HG03521 (cell line): ENCODE data around the gene ELK4.

Experiments
- ATAC-seq: cut with Tn5 transposase; IDR thresholded peaks from one replicate; pipeline ENCODE4 v1.9.1; 2021; ENCODE audit warnings: mild to moderate bottlenecking, moderate library complexity; ENCODE audit not compliant: unreplicated experiment

ELK4 gene

DNA sequence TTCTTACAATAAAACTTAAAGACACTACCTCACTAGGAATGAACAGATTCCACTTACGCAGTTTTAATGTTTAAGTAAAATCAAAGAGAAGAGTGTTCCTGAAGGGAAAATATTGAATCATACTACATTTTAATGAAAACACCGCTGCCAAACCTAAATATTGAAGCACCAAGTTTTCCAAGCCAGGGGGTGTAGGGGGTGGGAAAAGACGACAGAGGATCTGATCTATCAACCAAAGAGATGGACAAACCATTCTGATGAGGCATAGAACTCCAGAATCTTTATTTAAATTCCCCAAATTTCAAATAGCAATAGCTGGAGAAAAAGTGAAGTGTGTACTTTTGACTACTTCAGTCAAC is 1.2 kb downstream of the ELK4 start:
- ATAC-seq = no peak

DNA sequence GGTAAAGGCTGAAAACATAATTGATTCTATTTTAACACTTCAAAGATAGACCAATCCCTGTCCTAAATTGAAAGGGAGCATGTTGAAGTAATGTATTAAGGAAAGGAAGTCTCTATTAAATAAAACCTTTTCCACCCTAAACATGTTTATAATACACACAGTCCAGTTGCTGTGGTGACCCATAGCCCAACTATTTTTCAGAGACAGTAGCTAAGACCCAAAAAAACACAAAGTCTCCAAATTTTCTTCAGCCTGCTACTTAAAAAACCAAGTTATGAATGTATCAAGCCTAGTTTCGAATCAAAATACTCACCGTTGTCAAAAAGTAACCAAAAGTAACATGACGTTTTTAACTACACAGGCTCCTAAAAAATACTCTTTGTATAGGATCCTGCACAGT is 1.6 kb downstream of the ELK4 start:
- ATAC-seq = no peak

- ATAC-seq = no peak
Measured at GRCh38 chr1:205629751-205630150, 2.1 kb downstream of the ELK4 start.

- no peak for ATAC-seq
Measured at GRCh38 chr1:205627956-205628355, 3.9 kb downstream of the ELK4 start.

DNA sequence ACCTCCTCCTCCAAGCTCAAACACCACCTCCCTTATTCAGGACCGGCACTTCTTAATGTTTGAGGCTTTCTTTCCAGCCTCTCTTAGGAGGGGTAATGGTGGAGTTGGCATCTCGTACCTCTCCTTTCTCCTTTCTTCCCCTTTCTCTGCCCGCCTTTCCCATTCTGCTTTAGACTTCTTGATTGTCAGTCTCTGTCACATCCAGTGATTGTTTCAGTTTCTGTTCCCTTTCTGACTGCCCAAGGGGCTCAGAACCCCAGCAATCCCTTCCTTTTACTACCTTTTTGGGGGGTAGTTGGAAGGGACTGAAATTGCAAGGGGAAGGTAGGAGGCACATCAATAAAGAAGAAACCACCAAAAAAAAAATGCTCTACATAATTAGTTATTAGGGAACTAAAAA is 5.6 kb downstream of the ELK4 start:
- no peak for ATAC-seq

DNA sequence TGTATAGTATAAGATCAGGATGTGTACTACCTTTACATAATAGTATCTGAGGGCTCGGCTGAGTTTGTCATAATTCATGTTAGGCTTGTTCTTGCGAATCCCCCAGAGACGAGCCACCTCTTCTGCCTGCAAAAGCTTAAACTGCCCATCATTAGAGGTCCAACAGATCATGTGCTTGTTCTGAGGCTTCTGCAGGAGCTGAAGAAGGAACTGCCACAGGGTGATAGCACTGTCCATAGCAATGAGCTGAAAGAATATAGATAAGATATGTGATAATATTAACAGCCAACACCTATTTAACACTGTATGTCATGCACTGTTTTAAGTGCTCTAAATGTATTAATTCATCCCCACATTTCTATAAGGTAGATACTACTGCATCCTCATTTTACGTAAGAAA is 8.2 kb downstream of the ELK4 start:
- no peak for ATAC-seq

DNA sequence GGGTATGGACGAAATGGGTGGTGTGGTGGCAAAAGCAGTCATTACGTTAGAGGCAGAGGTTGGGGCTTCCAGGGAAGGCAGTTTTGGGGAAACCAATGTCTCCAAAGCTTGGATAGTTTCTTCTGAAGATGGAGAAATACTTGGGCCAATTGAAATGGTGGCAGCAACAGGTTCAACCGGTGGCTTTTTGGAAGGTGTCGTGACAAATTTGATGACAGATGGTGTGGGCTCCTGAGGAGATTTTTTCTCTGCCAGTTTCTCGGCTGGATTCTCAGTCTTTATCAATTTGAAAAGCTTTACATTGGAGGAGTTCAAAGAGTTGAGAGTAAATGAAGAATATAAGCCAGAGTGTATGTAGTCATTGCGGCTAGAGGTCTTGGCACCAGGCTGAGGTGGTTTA is 11.5 kb downstream of the ELK4 start:
- ATAC-seq = no peak

- no peak for ATAC-seq
Measured at GRCh38 chr1:205619376-205619775, 12.4 kb downstream of the ELK4 start.

DNA sequence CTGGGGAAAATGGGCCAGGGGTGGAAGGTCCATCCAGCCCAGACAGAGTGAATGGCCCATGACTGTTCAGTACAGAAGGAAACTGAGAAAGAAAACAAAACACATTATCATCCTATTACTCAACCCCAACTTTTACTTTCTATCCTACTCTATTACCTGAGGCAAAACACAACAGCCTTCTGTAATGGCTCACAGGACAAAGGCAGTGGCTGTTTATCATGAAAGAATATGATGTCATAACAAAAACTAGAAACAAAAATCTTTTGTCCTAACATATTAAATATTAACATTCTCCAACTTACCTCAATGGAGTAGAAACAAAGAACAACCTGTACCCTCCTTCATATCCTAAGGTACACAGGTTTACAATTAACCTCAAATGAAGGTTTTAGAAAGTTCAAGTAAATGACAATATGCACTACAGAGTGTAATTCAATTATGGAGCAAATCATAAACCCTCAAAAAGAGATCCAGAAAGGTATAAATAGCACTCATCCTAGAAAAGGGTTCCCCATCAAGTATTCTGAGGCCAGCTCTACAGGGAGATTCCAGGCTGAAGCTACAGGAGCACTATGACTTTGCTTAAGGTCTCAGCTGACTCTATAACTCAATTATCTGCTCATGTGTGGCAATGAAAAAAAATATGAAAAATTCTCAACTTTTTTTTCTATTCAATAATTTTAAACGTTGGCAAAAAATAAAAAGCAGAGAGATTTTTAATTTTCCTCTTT is 15.1 kb downstream of the ELK4 start:
- no peak for ATAC-seq

DNA sequence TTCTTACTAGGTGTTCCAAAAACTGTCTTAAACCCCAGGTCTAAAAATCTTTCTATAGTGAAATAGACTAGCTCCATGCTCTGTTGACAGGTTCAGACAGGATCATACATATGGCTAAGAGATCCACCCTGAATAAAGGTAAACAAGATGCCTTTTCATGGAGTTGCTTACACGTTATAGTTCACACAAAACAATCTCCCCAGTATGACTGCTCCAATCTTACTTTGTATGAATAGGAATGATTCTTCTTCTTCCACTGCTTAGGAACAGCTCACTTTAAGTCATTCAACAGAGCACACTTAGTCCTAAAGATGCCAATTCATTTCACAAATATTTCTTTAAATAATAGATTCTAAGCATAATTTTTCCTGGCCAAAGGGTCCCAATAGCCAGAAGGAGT is 16.0 kb downstream of the ELK4 start:
- no peak for ATAC-seq

GRCh38 chr1:205613854-205614412 is 17.9 kb downstream of the ELK4 start:
- no peak for ATAC-seq

- ATAC-seq = no peak
Measured at GRCh38 chr1:205612556-205612955, 19.3 kb downstream of the ELK4 start.

DNA sequence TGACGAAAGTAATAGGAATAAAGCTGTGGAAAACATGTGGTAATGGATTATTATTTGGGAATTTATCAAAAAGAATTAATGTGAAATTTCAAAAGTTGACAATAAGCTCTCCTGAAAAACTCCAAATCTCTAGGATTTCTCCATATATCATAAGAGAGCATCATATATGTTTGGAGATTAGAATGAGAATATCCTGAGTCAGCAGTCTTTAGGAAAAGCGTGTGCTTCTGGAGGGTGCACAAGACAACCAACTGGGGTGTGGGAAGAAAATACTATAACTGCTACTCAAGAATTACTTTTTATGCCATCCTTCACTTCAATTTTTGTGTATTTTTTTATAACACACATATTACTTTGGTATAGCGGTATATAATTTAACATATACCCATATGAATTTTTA is 19.7 kb downstream of the ELK4 start:
- ATAC-seq = no peak

- ATAC-seq = no peak
Measured at GRCh38 chr1:205610901-205611466, 20.8 kb downstream of the ELK4 start.

DNA sequence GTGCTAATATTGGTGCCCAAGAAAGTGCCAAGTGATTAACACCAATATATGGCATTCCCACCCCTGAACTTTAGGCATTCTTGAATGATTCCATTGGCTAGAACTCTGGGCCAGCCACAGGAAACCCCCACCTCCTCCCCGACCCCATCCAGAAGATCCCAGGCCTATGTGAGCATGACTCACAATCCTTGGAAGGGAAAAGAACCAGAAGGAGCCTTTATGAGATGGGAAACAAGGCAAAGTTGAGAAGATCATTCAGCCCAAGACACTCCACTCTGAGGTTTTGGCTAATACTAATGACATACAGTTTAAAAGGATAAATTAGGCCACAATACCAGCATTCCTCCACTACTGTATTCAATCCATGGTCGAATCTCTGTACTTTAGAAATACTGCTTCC is 21.8 kb downstream of the ELK4 start:
- no peak for ATAC-seq

DNA sequence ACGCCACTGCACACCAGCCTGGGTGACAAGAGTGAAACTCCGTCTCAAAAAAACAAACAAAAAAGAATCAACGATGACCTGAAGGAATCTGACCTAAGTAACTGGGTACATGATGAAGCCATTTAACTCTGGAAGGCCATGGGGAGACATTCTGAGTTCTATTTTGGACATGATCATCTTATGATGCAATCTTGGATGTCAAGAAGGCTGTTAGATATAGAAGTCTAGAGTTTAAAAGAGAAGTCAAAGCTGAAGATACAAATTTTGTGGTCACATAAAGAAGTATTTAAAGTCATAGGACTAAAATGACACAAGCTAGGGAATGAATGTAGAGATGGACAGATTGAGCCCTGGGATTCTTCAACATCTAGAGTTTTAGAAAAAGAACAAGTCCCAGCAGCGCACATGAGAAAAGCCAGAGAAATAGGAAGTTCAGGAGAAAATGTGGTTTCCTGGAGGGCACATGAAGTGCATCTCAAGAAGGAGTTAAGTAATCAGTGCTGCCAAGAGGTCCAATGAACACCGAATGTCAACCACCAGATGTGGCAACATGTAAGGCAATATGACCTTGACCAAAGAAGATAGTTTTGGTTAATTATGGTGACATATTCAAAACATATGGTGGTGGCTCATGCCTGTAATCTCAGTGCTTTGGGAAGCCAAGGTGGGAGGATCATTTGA is 26.8 kb downstream of the ELK4 start:
- no peak for ATAC-seq

GRCh38 chr1:205604059-205604458 is 27.8 kb downstream of the ELK4 start:
- ATAC-seq = no peak

GRCh38 chr1:205601205-205601604 is 30.6 kb downstream of the ELK4 start:
- no peak for ATAC-seq

- ATAC-seq = peak; percentile 47
Measured at GRCh38 chr1:205600085-205600484, 31.7 kb downstream of the ELK4 start.

DNA sequence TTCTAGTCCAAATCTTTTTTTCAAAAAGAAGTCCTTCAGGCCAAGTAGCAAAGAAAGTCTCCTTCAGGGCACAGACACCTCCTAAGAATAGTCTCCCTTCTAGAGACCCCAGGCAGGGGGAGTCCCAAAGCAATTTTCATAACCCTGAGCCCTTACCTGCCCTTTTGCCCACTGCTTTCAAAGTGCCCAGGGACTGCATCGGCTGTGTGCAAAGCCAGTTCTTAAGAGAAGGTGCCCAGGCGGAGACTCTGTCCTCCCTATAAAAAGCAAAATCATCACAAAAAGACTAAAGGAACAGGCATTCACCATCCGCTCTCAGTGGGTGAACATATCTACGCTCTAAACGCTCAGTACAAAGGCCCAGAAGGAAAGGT is 32.2 kb downstream of the ELK4 start:
- no peak for ATAC-seq

DNA sequence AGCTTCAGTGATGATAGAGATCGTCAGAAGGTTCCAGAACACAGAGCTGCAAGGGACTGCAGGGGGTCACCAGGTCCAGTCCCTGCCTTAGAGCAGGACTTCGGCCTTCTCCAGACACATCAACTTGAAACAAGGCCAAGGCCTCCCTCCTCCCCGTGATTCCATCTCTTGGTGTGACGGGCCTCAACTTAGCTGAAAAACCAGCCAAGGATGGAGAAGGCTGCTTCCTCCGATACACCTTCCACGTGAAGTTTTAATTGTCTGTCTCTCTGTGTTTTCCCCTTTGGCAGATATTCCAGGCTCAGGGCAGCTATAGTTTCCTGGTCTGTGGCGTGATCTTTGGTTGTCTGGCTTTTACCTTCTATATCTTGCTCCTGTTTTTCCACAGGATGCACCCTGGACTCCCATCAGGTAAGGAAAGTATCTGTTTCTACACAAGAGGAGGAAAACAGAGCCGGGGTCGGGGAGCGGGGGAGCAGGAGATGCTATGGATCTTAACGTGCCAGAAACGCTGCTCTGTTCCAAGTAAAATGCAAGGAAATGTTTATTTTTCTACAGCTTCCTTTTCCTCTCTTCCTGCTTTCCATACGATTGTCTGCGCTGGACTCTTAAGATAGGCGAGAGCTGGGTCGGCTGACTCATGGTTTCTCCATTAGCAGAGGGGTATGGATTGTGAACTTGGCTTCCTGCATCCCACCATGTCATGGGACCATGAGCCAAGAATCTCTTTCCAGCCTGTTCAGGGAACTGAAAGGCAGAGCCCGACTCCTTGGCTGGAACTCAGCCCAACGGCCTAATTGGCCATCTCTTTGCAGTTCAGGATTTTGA is 32.8 kb downstream of the ELK4 start:
- no peak for ATAC-seq
